Activated naive CD4-positive, alpha-beta T cell (primary cell): ENCODE results near the gene AGAP1.

Experiments
- DNase-seq, 4 experiments: peaks; one replicate each; lab custom pipeline; 2025; lab: John Stamatoyannopoulos, UW

Gene AGAP1

GRCh38 chr2:235870515-235870914 lies 376.7 kb downstream of the AGAP1 start:
- no peak for DNase-seq

- no peak for DNase-seq
Observed at GRCh38 chr2:235876099-235876679, 382.3 kb downstream of the AGAP1 start.

GRCh38 chr2:235877275-235877802 lies 383.5 kb downstream of the AGAP1 start:
- DNase-seq = no peak

- no peak for DNase-seq
Observed at GRCh38 chr2:235879116-235879515, 385.3 kb downstream of the AGAP1 start.

- no peak for DNase-seq
Observed at GRCh38 chr2:235883675-235884074, 389.8 kb downstream of the AGAP1 start.

- DNase-seq = no peak
Observed at GRCh38 chr2:235889302-235889630, 395.4 kb downstream of the AGAP1 start.

- no peak for DNase-seq
Observed at GRCh38 chr2:235893129-235893698, 399.4 kb downstream of the AGAP1 start.

- no peak for DNase-seq
Observed at GRCh38 chr2:235894839-235895238, 401.0 kb downstream of the AGAP1 start.

GRCh38 chr2:235896061-235896460 lies 402.2 kb downstream of the AGAP1 start:
- DNase-seq = no peak

GRCh38 chr2:235897992-235898391 lies 404.1 kb downstream of the AGAP1 start:
- no peak for DNase-seq

GRCh38 chr2:235898766-235899165 lies 404.9 kb downstream of the AGAP1 start:
- no peak for DNase-seq

- DNase-seq = no peak
Observed at GRCh38 chr2:235900631-235901030, 406.8 kb downstream of the AGAP1 start.

- no peak for DNase-seq
Observed at GRCh38 chr2:235901243-235901642, 407.4 kb downstream of the AGAP1 start.

- DNase-seq = no peak
Observed at GRCh38 chr2:235903782-235904584, 410.1 kb downstream of the AGAP1 start.

- DNase-seq = no peak
Observed at GRCh38 chr2:235904585-235904931, 410.7 kb downstream of the AGAP1 start.

- DNase-seq = no peak
Observed at GRCh38 chr2:235908826-235909225, 415.0 kb downstream of the AGAP1 start.

- no peak for DNase-seq
Observed at GRCh38 chr2:235909358-235909757, 415.5 kb downstream of the AGAP1 start.

GRCh38 chr2:235910067-235910466 lies 416.2 kb downstream of the AGAP1 start:
- DNase-seq = no peak

- DNase-seq = no peak
Observed at GRCh38 chr2:235911125-235911524, 417.3 kb downstream of the AGAP1 start.

- no peak for DNase-seq
Observed at GRCh38 chr2:235911633-235912233, 417.9 kb downstream of the AGAP1 start.

GRCh38 chr2:235914756-235915155 lies 420.9 kb downstream of the AGAP1 start:
- DNase-seq = no peak

GRCh38 chr2:235917506-235917905 lies 423.7 kb downstream of the AGAP1 start:
- no peak for DNase-seq

GRCh38 chr2:235918876-235919275 lies 425.0 kb downstream of the AGAP1 start:
- DNase-seq = no peak
